OCI-LY1 (cell line): Measurements from ENCODE around the gene IFNL3.

Experiments used
- H2AFZ ChIP-seq: fragments of 200-600 bp; sonication (generic), shearing (Covaris generic); 2 replicates; pipeline ENCODE4 v1.6.0; 2014; ENCODE audit warnings: antibody characterized with exemption, mild to moderate bottlenecking, low read length
- H3F3A ChIP-seq: fragments of 200-600 bp; sonication (generic), shearing (Covaris generic); 2 replicates; pipeline ENCODE4 v1.6.0; 2014; ENCODE audit warnings: mild to moderate bottlenecking, antibody characterized with exemption, low read length, moderate library complexity; ENCODE audit not compliant: insufficient read depth
- H3K27ac ChIP-seq: fragments of 200-600 bp; sonication (generic); 2 replicates; pipeline ENCODE4 v1.5.1; 2014; ENCODE audit warnings: low read length, mixed run types, mild to moderate bottlenecking, low read depth; ENCODE audit not compliant: poor library complexity, severe bottlenecking
- H3K27me3 ChIP-seq: fragments of 200-600 bp; sonication (generic); 2 replicates; pipeline ENCODE4 v1.6.0; 2014; ENCODE audit warnings: antibody characterized with exemption, mild to moderate bottlenecking, low read length, moderate library complexity; ENCODE audit not compliant: insufficient read depth
- H3K36me3 ChIP-seq: fragments of 200-600 bp; sonication (generic); 2 replicates; pipeline ENCODE4 v1.6.1; 2014; ENCODE audit warnings: mild to moderate bottlenecking, antibody characterized with exemption, low read length, moderate library complexity, mixed read lengths; ENCODE audit not compliant: insufficient read depth
- H3K4me1 ChIP-seq: fragments of 200-600 bp; sonication (generic); 2 replicates; pipeline ENCODE4 v1.5.1; 2014; ENCODE audit warnings: mild to moderate bottlenecking, low read length, moderate library complexity; ENCODE audit not compliant: insufficient read depth, severe bottlenecking
- H3K4me2 ChIP-seq: fragments of 200-600 bp; sonication (generic), shearing (Covaris generic); 2 replicates; pipeline ENCODE4 v1.6.1; 2014; ENCODE audit warnings: low read length
- H3K4me3 ChIP-seq: fragments of 200-600 bp; sonication (generic); 2 replicates; pipeline ENCODE4 v1.5.1; 2014; ENCODE audit warnings: low read length, low read depth, mild to moderate bottlenecking, mixed read lengths; ENCODE audit not compliant: poor library complexity, severe bottlenecking
- H3K79me2 ChIP-seq: fragments of 200-600 bp; shearing (Covaris generic); 2 replicates; pipeline ENCODE4 v1.6.1; 2016; ENCODE audit warnings: mixed run types, low read length, mixed read lengths; ENCODE audit not compliant: insufficient read depth
- H3K9ac ChIP-seq: fragments of 200-600 bp; sonication (generic), shearing (Covaris generic); 2 replicates; pipeline ENCODE4 v1.6.1; 2014; ENCODE audit warnings: mild to moderate bottlenecking, low read length, mixed read lengths
- H3K9me2 ChIP-seq: fragments of 200-600 bp; sonication (generic), shearing (Covaris generic); 2 replicates; pipeline ENCODE4 v1.6.1; 2014; ENCODE audit warnings: low read depth, mild to moderate bottlenecking, low read length, mixed read lengths
- H3K9me3 ChIP-seq: fragments of 200-600 bp; shearing (Covaris generic); 2 replicates; pipeline ENCODE4 v1.6.1; 2014; ENCODE audit warnings: low read length, mixed read lengths
- H4K20me1 ChIP-seq: fragments of 200-600 bp; sonication (generic), shearing (Covaris generic); 2 replicates; pipeline ENCODE4 v1.6.0; 2016; ENCODE audit warnings: mild to moderate bottlenecking, low read length; ENCODE audit not compliant: insufficient read depth
- CTCF ChIP-seq: fragments of 200-600 bp; sonication (generic), shearing (Covaris generic); IDR thresholded peaks from 2 replicates; pipeline ENCODE4 v1.5.1; 2017; ENCODE audit warnings: mild to moderate bottlenecking, antibody characterized with exemption, low read length, moderate library complexity, mixed read lengths
- EZH2 ChIP-seq: fragments of 200-600 bp; sonication (generic), shearing (Covaris generic); IDR thresholded peaks from 2 replicates; pipeline ENCODE4 v1.8.0; 2017; ENCODE audit warnings: borderline replicate concordance, mixed run types, mild to moderate bottlenecking, antibody characterized with exemption, low read length, moderate library complexity, mixed read lengths

IFNL3 gene

GRCh38 chr19:39251081-39251480 lies 6.3 kb upstream of the IFNL3 start:
- Histone ChIP-seq H3K9me3 (no peaks in the 10 kb centered on the region), H3K4me1 (no peaks in the 10 kb centered on the region), H3K79me2 (no peaks in the 10 kb centered on the region), H2AFZ (no peak overlapping the region), H3K4me2 (no peak overlapping the region), H3K9me2 (no peaks in the 10 kb centered on the region), H3K4me3 (no peak overlapping the region), H3K27me3 (no peaks in the 10 kb centered on the region; the same call in 1 of the 2 replicates), H3F3A (no peaks in the 10 kb centered on the region), H3K36me3 (no peaks in the 10 kb centered on the region), H4K20me1 (no peaks in the 10 kb centered on the region), H3K9ac (no peak overlapping the region), H3K27ac (no peak overlapping the region)
- no peak for TF ChIP-seq EZH2
- no peak for TF ChIP-seq CTCF

GRCh38 chr19:39248806-39249205 lies 4.0 kb upstream of the IFNL3 start, which contains the start of gene IFNL4:
TSS of gene IFNL4 (minus strand) at chr19:39248856.
- H3K27ac ChIP-seq = no peak within 1 kb of the TSS
- no peak within 1 kb of the TSS for H3K4me2 ChIP-seq
- H3F3A ChIP-seq = no peaks in the 10 kb centered on the region
- no peaks in the 10 kb centered on the region for H3K9me3 ChIP-seq
- no peak within 1 kb of the TSS for H2AFZ ChIP-seq
- no peaks in the 10 kb centered on the region; the same call in 1 of the 2 replicates for H3K27me3 ChIP-seq
- no peaks in the 10 kb centered on the region for H3K9me2 ChIP-seq
- H3K79me2 ChIP-seq = no peaks in the 10 kb centered on the region
- no peak within 1 kb of the TSS for H3K4me3 ChIP-seq
- no peaks in the 10 kb centered on the region for H3K4me1 ChIP-seq
- H4K20me1 ChIP-seq = no peaks in the 10 kb centered on the region
- no peak within 1 kb of the TSS for H3K9ac ChIP-seq
- H3K36me3 ChIP-seq = no peaks in the 10 kb centered on the region
- no peak for TF ChIP-seq EZH2
- no peak for TF ChIP-seq CTCF

GRCh38 chr19:39247701-39248664 lies 3.2 kb upstream of the IFNL3 start:
- H3K9me2 ChIP-seq = no peaks in the 10 kb centered on the region
- H3K9ac ChIP-seq = no peak overlapping the region
- TF ChIP-seq EZH2 = no peak
- no peak overlapping the region for H3K4me2 ChIP-seq
- no peaks in the 10 kb centered on the region; the same call in 1 of the 2 replicates for H3K27me3 ChIP-seq
- H3K4me1 ChIP-seq = no peaks in the 10 kb centered on the region
- H3K36me3 ChIP-seq = no peaks in the 10 kb centered on the region
- H3K4me3 ChIP-seq = no peak overlapping the region
- H3K9me3 ChIP-seq = no peaks in the 10 kb centered on the region
- no peak overlapping the region for H3K27ac ChIP-seq
- no peaks in the 10 kb centered on the region for H3K79me2 ChIP-seq
- H2AFZ ChIP-seq = no peak overlapping the region
- H3F3A ChIP-seq = no peaks in the 10 kb centered on the region
- H4K20me1 ChIP-seq = no peaks in the 10 kb centered on the region
